ENCODE measurements around the gene M6PR. TPM values are rescaled to one million over a fixed set of nuclear protein-coding genes. Genes with fewer than 3 reads are reported as not detected.

The M6PR gene
- total and polyA plus RNA-seq, 2 of the 8 experiments (the other 6 are each of a cell fraction or from before 2014, with no cell fraction given) = 106 to 122 TPM

DNA sequence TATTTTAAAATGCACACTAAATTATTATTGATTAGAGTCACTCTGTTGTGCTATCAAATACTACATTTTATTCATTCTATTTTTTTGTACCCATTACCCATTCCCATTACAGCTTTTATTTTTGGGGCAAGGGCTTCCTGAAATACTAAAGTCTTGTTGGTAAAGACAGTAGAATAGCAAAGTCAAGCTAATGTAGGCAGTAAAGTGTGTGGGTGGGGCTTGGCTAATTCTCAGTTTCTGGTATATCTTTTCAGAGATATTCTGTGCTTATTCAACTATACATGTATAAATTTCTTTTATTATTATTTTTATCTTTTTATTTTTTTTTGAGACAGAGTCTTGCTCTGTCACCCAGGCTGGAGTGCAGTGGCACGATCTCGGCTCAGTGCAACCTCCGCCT is 57.5 kb downstream of the M6PR start:
- Histone ChIP-seq H4K8ac (ENCODE audit: extremely low read depth, insufficient read depth, low read length) (no peak overlapping the region), H3K27ac (ENCODE audit: low read depth, low read length) (no peak overlapping the region), H3K9me3 (ENCODE audit: insufficient read depth in 2 of 2, low read depth in 1 of 2, low read length in 1 of 2) (peaks cover 3% of the 10 kb centered on the region in 2 experiments; a peak in 2 of 4 replicates), H3K9ac (replicated peaks in 1 of 4; ENCODE audit: extremely low read depth in 1 of 4, low read depth in 3 of 4, low read length in 3 of 4) (no peak overlapping the region), H2BK12ac (ENCODE audit: low read depth, low read length) (no peak overlapping the region), H2BK120ac (replicated peaks; ENCODE audit: low read depth, low read length) (no peak overlapping the region), H3K27me3 (replicated peaks in 1 of 4; ENCODE audit: control insufficient read depth in 3 of 4, extremely low read depth in 1 of 4, insufficient read depth in 3 of 4, low read length in 3 of 4) (no peaks in the 10 kb centered on the region), H2BK20ac (ENCODE audit: low read length) (no peak overlapping the region), H3K4me1 (replicated peaks in 1 of 4; ENCODE audit: control insufficient read depth in 3 of 4, insufficient read depth in 4 of 4, low read length in 3 of 4) (peaks cover 0 to 5% (median 1%) of the 10 kb centered on the region in 4 experiments; a peak in 3 of 7 replicates), H2AFZ (ENCODE audit: low read length) (no peak overlapping the region), H4K91ac (replicated peaks; ENCODE audit: insufficient read length, low read length) (no peak overlapping the region), H3K4me3 (ENCODE audit: extremely low read depth in 1 of 4, insufficient read depth in 2 of 4, low read depth in 3 of 4, low read length in 4 of 4) (no peak overlapping the region), H2BK5ac (ENCODE audit: low read depth, low read length) (no peak overlapping the region), H3K79me1 (ENCODE audit: low read depth, low read length) (no peaks in the 10 kb centered on the region), H4K5ac (ENCODE audit: insufficient read length, low read depth, low read length) (no peak overlapping the region), H3K23me2 (ENCODE audit: low read depth, low read length) (no peaks in the 10 kb centered on the region; the same call in 1 of the 2 replicates), H2BK15ac (ENCODE audit: low read length) (no peak overlapping the region), H3K36me3 (ENCODE audit: control insufficient read depth in 2 of 4, insufficient read depth in 4 of 4, low read length in 3 of 4) (peaks cover 0 to 3% (median 0%) of the 10 kb centered on the region in 4 experiments; a peak in 2 of 8 replicates), H3K14ac (ENCODE audit: insufficient read length) (no peak overlapping the region), H3K79me2 (ENCODE audit: control insufficient read depth in 1 of 2, insufficient read depth in 2 of 2, low read length in 2 of 2) (no peaks in the 10 kb centered on the region), H3K4ac (replicated peaks; ENCODE audit: insufficient read length, low read depth, low read length) (no peak overlapping the region), H3K4me2 (ENCODE audit: insufficient read depth in 1 of 2, low read depth in 2 of 2, low read length in 2 of 2) (no peak overlapping the region), H3K23ac (ENCODE audit: insufficient read length) (no peak overlapping the region), H4K20me1 (replicated peaks in 1 of 2; ENCODE audit: control insufficient read depth in 1 of 2, insufficient read depth in 2 of 2, low read length in 2 of 2) (no peaks in the 10 kb centered on the region), H3K18ac (ENCODE audit: extremely low read depth, low read length) (no peak overlapping the region), H3K56ac (replicated peaks; ENCODE audit: insufficient read length, low read depth, low read length) (no peak overlapping the region), H2AK5ac (ENCODE audit: low read depth, low read length) (no peak overlapping the region)
- no peak for DNase-seq (ENCODE audit: low read depth in 1 of 2, low spot score in 2 of 2)
- 99% methylated on average over 3 of the region's 3 CpGs; no CpG with 5 or more reads in 1 of the 2 experiments for WGBS, 2 experiments (ENCODE audit: extremely low coverage in 1 of 2, insufficient coverage in 1 of 2, insufficient read length in 1 of 2, insufficient replicate concordance in 2 of 2, low coverage in 1 of 2, low lambda C conversion rate in 2 of 2, missing lambda C conversion rate in 1 of 2)
- ChIA-PET CTCF (ENCODE audit: partially characterized antibody) (interaction anchor here (1.3 to 7.6 kb wide), 11 partner anchors 13 to 308 kb away, joined by 3 to 61 read pairs (median 12); no protein-coding TSS in a partner anchor), POLR2A (ENCODE audit: partially characterized antibody) (interaction anchor here (3.5 kb wide), 1 partner anchor 21 kb away, joined by 28 read pairs; the partner anchor contains the start of gene PHC1)
- TF ChIP-seq TEAD4 (IDR thresholded peaks at IDR 0.05; ENCODE audit: low read depth, low read length) (no peak), RBBP5 (IDR thresholded peaks at IDR 0.05; ENCODE audit: borderline replicate concordance, low read depth, low read length) (no peak), KDM1A (IDR thresholded peaks at IDR 0.05; ENCODE audit: borderline replicate concordance, low read length) (no peak), EZH2 (IDR thresholded peaks at IDR 0.05; ENCODE audit: low read depth, low read length, severe bottlenecking) (no peak), RFX5 (IDR thresholded peaks at IDR 0.05; ENCODE audit: borderline replicate concordance, low read depth, low read length) (no peak)
- TF ChIP-seq, protein P1, sequence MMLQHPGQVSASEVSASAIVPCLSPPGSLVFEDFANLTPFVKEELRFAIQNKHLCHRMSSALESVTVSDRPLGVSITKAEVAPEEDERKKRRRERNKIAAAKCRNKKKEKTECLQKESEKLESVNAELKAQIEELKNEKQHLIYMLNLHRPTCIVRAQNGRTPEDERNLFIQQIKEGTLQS (IDR thresholded peaks at IDR 0.05; ENCODE audit: insufficient read depth, low read depth, low read length) = no peak
- FAIRE-seq = no peak

All from H1 (cell line).